ENCODE data around the gene RFX2.

The RFX2 gene

DNA sequence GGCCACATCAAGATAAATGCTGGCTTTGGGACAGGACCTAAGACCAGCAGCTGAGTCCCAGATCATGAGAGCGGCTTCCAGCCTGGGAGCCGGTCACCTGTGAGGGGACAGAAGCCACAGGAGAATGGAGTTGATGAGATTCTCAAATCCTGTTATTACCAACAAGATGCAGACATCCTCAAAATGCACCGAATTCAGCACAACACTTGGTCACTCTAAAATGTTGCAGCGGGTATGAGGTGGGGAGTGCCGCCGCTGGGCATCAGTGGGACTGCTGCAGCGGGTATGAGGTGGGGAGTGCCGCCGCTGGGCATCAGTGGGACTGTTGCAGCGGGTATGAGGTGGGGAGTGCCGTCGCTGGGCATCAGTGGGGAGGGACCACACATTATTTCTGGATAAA is 153.6 kb downstream of the RFX2 start:
- CTCF ChIA-PET, result interaction anchor here (1.0 to 10.7 kb wide), 5 partner anchors 13 to 153 kb away, joined by 3 to 151 read pairs (median 4); partner anchors contain the start of gene NRTN

DNA sequence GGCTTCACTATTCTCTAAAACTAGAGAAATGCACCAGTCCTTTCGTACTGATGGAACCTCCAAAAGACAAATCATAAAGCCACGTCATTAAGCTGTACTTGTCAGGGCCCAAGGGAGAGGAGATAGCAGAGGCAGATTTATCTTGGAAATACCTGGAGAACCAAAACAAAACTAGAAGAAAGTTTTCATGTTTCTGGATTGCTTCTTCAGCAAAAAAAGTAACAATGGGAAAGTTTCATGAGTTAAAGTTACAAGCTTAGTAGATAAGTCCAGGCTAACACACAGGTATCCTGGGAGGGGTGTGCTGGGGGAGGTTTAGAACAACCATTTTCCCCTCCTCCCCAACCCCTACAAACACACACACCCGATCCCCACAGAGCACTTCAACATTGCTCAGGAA is 154.0 kb downstream of the RFX2 start:
- POLR2A ChIA-PET, result no interaction called here

More for the DNA sequence above, 153.6 kb downstream of the RFX2 start:
- TF ChIP-seq CTCF (IDR thresholded peaks at IDR 0.05; ENCODE audit: insufficient read depth, low read length, missing control alignments), result no peak
- DNase-seq (ENCODE audit: low read depth, low spot score), result no peak
- H3K4me3 ChIP-seq (ENCODE audit: low read depth, low read length), result no peak overlapping the region
- POLR2A ChIA-PET, result no interaction called here

DNA sequence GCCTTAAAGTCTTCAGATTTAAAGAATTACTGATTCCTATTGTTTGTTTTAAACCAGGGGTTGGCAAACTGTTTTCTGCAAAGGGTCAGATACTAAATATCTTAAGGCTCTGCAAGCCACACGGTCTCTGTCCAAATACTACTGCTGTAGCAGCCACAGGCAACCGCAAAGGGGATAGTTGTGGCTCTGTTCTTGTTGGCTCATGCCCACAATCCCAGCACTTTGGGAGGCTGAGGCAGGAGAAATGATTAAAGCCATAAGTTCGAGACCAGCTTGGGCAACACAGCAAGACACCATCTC is 154.7 kb downstream of the RFX2 start:
- no peak for TF ChIP-seq CTCF (IDR thresholded peaks at IDR 0.05; ENCODE audit: insufficient read depth, low read length, missing control alignments)
- H3K4me3 ChIP-seq (ENCODE audit: low read depth, low read length), result no peak overlapping the region
- CTCF ChIA-PET, result interaction anchor here (1.0 to 10.7 kb wide), 4 partner anchors 14 to 151 kb away, joined by 3 to 151 read pairs (median 4); partner anchors contain the start of gene NRTN
- no peak for DNase-seq (ENCODE audit: low read depth, low spot score)
- POLR2A ChIA-PET, result no interaction called here

More for the DNA sequence above, 154.0 kb downstream of the RFX2 start:
- H3K4me3 ChIP-seq (ENCODE audit: low read depth, low read length), result no peak overlapping the region
- no peak for DNase-seq (ENCODE audit: low read depth, low spot score)
- CTCF ChIA-PET, result interaction anchor here (1.0 to 10.7 kb wide), 5 partner anchors 13 to 152 kb away, joined by 3 to 151 read pairs (median 4); partner anchors contain the start of gene NRTN
- no peak for TF ChIP-seq CTCF (IDR thresholded peaks at IDR 0.05; ENCODE audit: insufficient read depth, low read length, missing control alignments)

DNA sequence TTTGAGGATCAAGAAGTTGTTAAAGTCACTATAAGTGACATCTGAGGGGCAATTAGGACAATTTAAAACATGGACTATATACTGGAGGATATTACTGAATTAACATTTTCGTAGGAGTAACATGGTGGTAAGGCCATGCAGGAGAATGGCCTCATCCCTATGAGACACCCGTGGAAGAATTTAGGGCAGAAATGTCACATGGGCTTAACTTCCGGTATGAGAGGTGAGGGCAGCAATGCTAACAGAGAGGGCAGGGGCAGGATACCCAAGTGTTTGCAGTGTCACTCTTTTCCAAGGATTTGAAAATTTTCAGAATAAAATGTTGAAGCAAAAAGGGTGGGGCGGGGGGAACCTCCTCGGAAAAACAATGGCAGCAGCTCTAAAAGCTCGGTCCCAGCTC is 156.0 kb downstream of the RFX2 start:
- ChIA-PET POLR2A (no interaction called here), CTCF (interaction anchor here (0.8 to 10.7 kb wide), 4 partner anchors 15 to 150 kb away, joined by 3 to 151 read pairs (median 5); no protein-coding TSS in a partner anchor)
- no peak overlapping the region for H3K4me3 ChIP-seq (ENCODE audit: low read depth, low read length)
- DNase-seq (ENCODE audit: low read depth, low spot score), result no peak
- TF ChIP-seq CTCF (IDR thresholded peaks at IDR 0.05; ENCODE audit: insufficient read depth, low read length, missing control alignments), result no peak

GRCh38 chr19:5953680-5954213 is 156.6 kb downstream of the RFX2 start:
- ChIA-PET CTCF (interaction anchor here (0.6 to 10.7 kb wide), 7 partner anchors 8 to 155 kb away, joined by 3 to 151 read pairs (median 4); no protein-coding TSS in a partner anchor), POLR2A (no interaction called here)
- TF ChIP-seq CTCF (IDR thresholded peaks at IDR 0.05; ENCODE audit: insufficient read depth, low read length, missing control alignments), result no peak
- DNase-seq (ENCODE audit: low read depth, low spot score), result no peak
- H3K4me3 ChIP-seq (ENCODE audit: low read depth, low read length), result no peak overlapping the region

DNA sequence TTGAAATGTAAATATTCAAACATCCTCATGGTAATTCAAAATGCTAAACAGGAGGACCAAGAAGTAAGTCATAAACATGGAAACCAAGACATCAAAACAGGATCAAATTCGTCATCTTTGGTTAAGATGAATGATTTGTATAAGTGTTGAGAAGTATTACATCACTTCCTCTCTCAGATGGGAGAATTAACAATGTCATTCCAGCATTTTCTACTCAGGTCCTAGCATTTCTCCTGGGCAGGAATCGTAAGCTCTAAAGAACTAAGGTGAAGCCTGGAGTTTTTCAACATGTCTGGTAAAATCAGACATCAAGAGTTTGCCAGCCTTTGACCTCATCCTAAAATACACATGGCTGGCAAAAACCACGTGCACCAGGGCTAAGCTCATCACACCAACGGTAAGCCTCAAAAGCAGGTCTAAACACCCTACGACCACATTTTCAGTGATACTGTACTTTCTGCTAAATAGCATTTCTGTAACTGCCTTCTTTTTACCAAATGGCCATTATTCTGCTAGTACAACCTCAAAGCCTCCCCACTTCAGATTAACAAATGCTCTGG is 157.2 kb downstream of the RFX2 start:
- no peak for DNase-seq (ENCODE audit: low read depth, low spot score)
- H3K4me3 ChIP-seq (ENCODE audit: low read depth, low read length), result no peak overlapping the region
- ChIA-PET POLR2A (no interaction called here), CTCF (interaction anchor here (0.6 to 10.7 kb wide), 6 partner anchors 9 to 156 kb away, joined by 3 to 151 read pairs (median 5); no protein-coding TSS in a partner anchor)
- no peak for TF ChIP-seq CTCF (IDR thresholded peaks at IDR 0.05; ENCODE audit: insufficient read depth, low read length, missing control alignments)
